CD4-positive, alpha-beta T cell (primary cell): ENCODE results near the gene APC2. TPM values are rescaled to one million over a fixed set of nuclear protein-coding genes. Genes with fewer than 3 reads are reported as not detected.

Experiments used
- ATAC-seq: fragments of 200-7000 bp; cut with Tn5 transposase; one replicate; pipeline ENCODE4 v1.10.0; 2022; ENCODE audit warnings: mild to moderate bottlenecking; ENCODE audit not compliant: poor library complexity
- CTCF ChIA-PET: fragments of 350-600 bp; sonication (Branson Sonifier 250); formaldehyde crosslinking; loops from one replicate; lab custom pipeline; 2021; ENCODE audit warnings: antibody characterized with exemption, inconsistent platforms; lab: Charles Lee
- POLR2A ChIA-PET: fragments of 350-600 bp; sonication (Branson Sonifier 250); formaldehyde crosslinking; loops from one replicate; lab custom pipeline; 2021; ENCODE audit warnings: antibody characterized with exemption, inconsistent platforms; lab: Charles Lee
- DNase-seq, 14 experiments: peaks; one replicate each; pipeline ENCODE4 v3.0.0-alpha.2; 2013 to 2020; ENCODE audit warnings: mixed read lengths in 2 of 14
- H3K27ac ChIP-seq, 2 donors: one replicate each; pipeline versions ENCODE4 v1.5.1 to v1.7.0; 2013; ENCODE audit warnings: low read length in 2 of 2, low read depth in 1 of 2, mild to moderate bottlenecking in 1 of 2
- H3K27me3 ChIP-seq, 2 experiments: 1 replicate in 1 of 2; 2 replicates in 1 of 2; pipeline versions ENCODE4 v1.6.1 to v1.7.0; 2013; ENCODE audit warnings: low read length in 2 of 2, control low read depth in 1 of 2, mild to moderate bottlenecking in 1 of 2, moderate library complexity in 1 of 2; ENCODE audit not compliant: insufficient read depth in 2 of 2, control insufficient read depth in 1 of 2
- H3K36me3 ChIP-seq: one replicate; pipeline ENCODE4 v1.6.1; 2013; ENCODE audit warnings: low read length, control low read depth; ENCODE audit not compliant: insufficient read depth
- H3K4me1 ChIP-seq: one replicate; pipeline ENCODE4 v1.6.1; 2013; ENCODE audit warnings: low read length, control low read depth; ENCODE audit not compliant: insufficient read depth
- H3K4me3 ChIP-seq: one replicate; pipeline ENCODE4 v1.5.1; 2013; ENCODE audit warnings: mild to moderate bottlenecking, low read length, moderate library complexity
- H3K9me3 ChIP-seq, 2 experiments: 1 replicate in 1 of 2; 2 replicates in 1 of 2; pipeline versions ENCODE4 v1.6.1 to v1.7.0; 2013; ENCODE audit warnings: low read length in 2 of 2, mild to moderate bottlenecking in 2 of 2, control low read depth in 1 of 2, moderate library complexity in 1 of 2; ENCODE audit not compliant: control insufficient read depth in 1 of 2, insufficient read depth in 1 of 2
- H3K27ac Mint-ChIP-seq: one replicate; pipeline ENCODE4 v1.8.0; 2020; ENCODE audit warnings: mixed read lengths
- H3K27me3 Mint-ChIP-seq: one replicate; pipeline ENCODE4 v1.8.0; 2021; ENCODE audit warnings: mixed read lengths
- H3K36me3 Mint-ChIP-seq: one replicate; pipeline ENCODE4 v1.8.0; 2021; ENCODE audit warnings: low read depth, mixed read lengths
- H3K4me1 Mint-ChIP-seq: one replicate; pipeline ENCODE4 v1.8.0; 2021; ENCODE audit warnings: low read depth, mixed read lengths
- H3K4me3 Mint-ChIP-seq: one replicate; pipeline ENCODE4 v1.8.0; 2020; ENCODE audit warnings: mild to moderate bottlenecking, mixed read lengths
- H3K9me3 Mint-ChIP-seq: one replicate; pipeline ENCODE4 v1.8.0; 2020; ENCODE audit warnings: mixed read lengths
- CTCF ChIP-seq: fragments of 200-600 bp; IDR thresholded peaks from one replicate; pipeline ENCODE4 v1.8.0; 2022; ENCODE audit warnings: antibody characterized with exemption, mild to moderate bottlenecking
- intact Hi-C, 2 experiments: fragments of 100-400 bp; cut with DNase I in 1 of 2; cut with micrococcal nuclease in 1 of 2; formaldehyde crosslinking; loops; one replicate each; pipeline versions ENCODE4 v1.15.1 to v1.9.0; 2023 to 2025; cut with DNase I, micrococcal nuclease
- total RNA-seq, 174 experiments: library from RNA in 2 of 174; stranded (reverse) in 2 of 174; gene quantifications; one replicate each; pipeline ENCODE4 v1.2.3 and lab custom pipeline; 2021 to 2026

APC2 gene
- total RNA-seq, 2 experiments from 2014 or later, result 0.20 to 0.30 TPM

- no peak for DNase-seq
- ChIA-PET POLR2A (no interaction called here), CTCF (no interaction called here)
- Histone ChIP-seq H3K9me3 (peaks cover 0 to 29% of the 10 kb centered on the region in 2 experiments), H3K27ac (no peak overlapping the region), H3K4me3 (no peak overlapping the region), H3K4me1 (no peaks in the 10 kb centered on the region), H3K27me3 (peaks cover 26 to 31% of the 10 kb centered on the region in 2 experiments), H3K36me3 (no peaks in the 10 kb centered on the region)
- intact Hi-C loops, result no loop called here
- peaks cover 32% of the 10 kb centered on the region for H3K27me3 Mint-ChIP-seq
- H3K4me3 Mint-ChIP-seq, result no peak overlapping the region
- TF ChIP-seq CTCF, result no peak
- H3K9me3 Mint-ChIP-seq, result no peaks in the 10 kb centered on the region
- no peak for ATAC-seq
- H3K27ac Mint-ChIP-seq, result no peak overlapping the region
- H3K4me1 Mint-ChIP-seq, result peaks cover 8% of the 10 kb centered on the region
- no peaks in the 10 kb centered on the region for H3K36me3 Mint-ChIP-seq
Measured at GRCh38 chr19:1521636-1522035, 71.7 kb downstream of the APC2 start.

GRCh38 chr19:1522061-1522460 lies 72.1 kb downstream of the APC2 start:
- no peak for ATAC-seq
- ChIA-PET CTCF (no interaction called here), POLR2A (no interaction called here)
- no peak overlapping the region for H3K27ac Mint-ChIP-seq
- Histone ChIP-seq H3K4me3 (no peak overlapping the region), H3K4me1 (no peaks in the 10 kb centered on the region), H3K27ac (no peak overlapping the region), H3K27me3 (peaks cover 28 to 31% of the 10 kb centered on the region in 2 experiments), H3K36me3 (no peaks in the 10 kb centered on the region), H3K9me3 (peaks cover 0 to 31% of the 10 kb centered on the region in 2 experiments)
- TF ChIP-seq CTCF, result no peak
- H3K9me3 Mint-ChIP-seq, result no peaks in the 10 kb centered on the region
- peaks cover 35% of the 10 kb centered on the region for H3K27me3 Mint-ChIP-seq
- peaks cover 8% of the 10 kb centered on the region for H3K4me1 Mint-ChIP-seq
- H3K4me3 Mint-ChIP-seq, result no peak overlapping the region
- intact Hi-C loops, result no loop called here
- no peaks in the 10 kb centered on the region for H3K36me3 Mint-ChIP-seq
- DNase-seq, result no peak

- Histone ChIP-seq H3K9me3 (peaks cover 0 to 31% of the 10 kb centered on the region in 2 experiments), H3K27ac (no peak overlapping the region), H3K27me3 (peaks cover 28 to 33% of the 10 kb centered on the region in 2 experiments), H3K36me3 (no peaks in the 10 kb centered on the region), H3K4me3 (no peak overlapping the region), H3K4me1 (no peaks in the 10 kb centered on the region)
- ChIA-PET POLR2A (no interaction called here), CTCF (no interaction called here)
- H3K9me3 Mint-ChIP-seq, result no peaks in the 10 kb centered on the region
- no peak overlapping the region for H3K27ac Mint-ChIP-seq
- H3K27me3 Mint-ChIP-seq, result peaks cover 40% of the 10 kb centered on the region
- intact Hi-C loops, result no loop called here
- no peak overlapping the region for H3K4me3 Mint-ChIP-seq
- no peaks in the 10 kb centered on the region for H3K36me3 Mint-ChIP-seq
- H3K4me1 Mint-ChIP-seq, result peaks cover 8% of the 10 kb centered on the region
- no peak for DNase-seq
- ATAC-seq, result no peak
- no peak for TF ChIP-seq CTCF
Measured at GRCh38 chr19:1522838-1523237, 72.9 kb downstream of the APC2 start.

Other genes starting within 250 kb of the APC2 start
- gene STK11, start 244.3 kb upstream of the APC2 start, total RNA-seq, result 10 to 100 TPM; 49.7 to 53.0 TPM
- under 1 TPM in 1 of 2 experiments, not detected in 1; 0.22 TPM for gene CBARP, start 212.1 kb upstream of the APC2 start, total RNA-seq
- 10 to 100 TPM; 77.6 to 92.6 TPM for gene ATP5F1D, start 208.4 kb upstream of the APC2 start, total RNA-seq
- gene MIDN, start 201.5 kb upstream of the APC2 start, total RNA-seq, result 100 to 1,000 TPM; 214 to 228 TPM
- gene CIRBP, start 180.8 kb upstream of the APC2 start, total RNA-seq, result 100 to 1,000 TPM; 614 to 628 TPM
- gene FAM174C, start 174.6 kb upstream of the APC2 start, total RNA-seq, result 10 to 100 TPM; 32.0 to 38.3 TPM
- gene EFNA2, start 164.2 kb upstream of the APC2 start, total RNA-seq, result not detected
- gene NDUFS7, start 66.2 kb upstream of the APC2 start, total RNA-seq, result 10 to 100 TPM; 40.0 to 42.6 TPM
- gene GAMT, start 48.6 kb upstream of the APC2 start, total RNA-seq, result 10 to 100 TPM; 11.0 to 13.0 TPM
- 100 to 1,000 TPM; 128 to 133 TPM for gene DAZAP1, start 42.5 kb upstream of the APC2 start, total RNA-seq
- 1,000 to 10,000 TPM; 2,193 to 2,200 TPM for gene RPS15, start 11.7 kb upstream of the APC2 start, total RNA-seq
- gene C19orf25, start 29.1 kb downstream of the APC2 start, total RNA-seq, result 10 to 100 TPM; 14.9 to 15.8 TPM
- 1 to 10 TPM; 4.2 to 5.2 TPM for gene PCSK4, start 40.2 kb downstream of the APC2 start, total RNA-seq
- gene REEP6, start 41.1 kb downstream of the APC2 start, total RNA-seq, result 1 to 10 TPM; 2.2 to 2.8 TPM
- gene ADAMTSL5, start 62.9 kb downstream of the APC2 start, total RNA-seq, result 1 to 10 TPM; 4.3 to 5.7 TPM
- under 1 TPM in 1 of 2 experiments, not detected in 1; 0.14 TPM for gene PLK5, start 74.0 kb downstream of the APC2 start, total RNA-seq
- gene MEX3D, start 118.2 kb downstream of the APC2 start, total RNA-seq, result 1 to 10 TPM; 1.6 to 2.3 TPM
- 10 to 100 TPM; 34.3 to 35.2 TPM for gene MBD3, start 142.7 kb downstream of the APC2 start, total RNA-seq
- 10 to 100 TPM; 88.9 to 93.8 TPM for gene UQCR11, start 155.3 kb downstream of the APC2 start, total RNA-seq
- gene TCF3, start 202.5 kb downstream of the APC2 start, total RNA-seq, result 10 to 100 TPM; 51.2 to 52.2 TPM